ENCODE data around the gene RPL12.

GRCh38 chr9:127399736-127400269 lies 51.4 kb downstream of the RPL12 start:
- TF ChIP-seq CTCF (optimal IDR thresholded peaks at IDR 0.05 in 1 of 3, IDR thresholded peaks at IDR 0.05 in 1 of 3, conservative IDR thresholded peaks at IDR 0.05 in 1 of 3; ENCODE audit: extremely low read depth in 1 of 3, insufficient read depth in 2 of 3, low read length in 3 of 3) (no peak), EZH2 (IDR thresholded peaks at IDR 0.05; ENCODE audit: low read length) (no peak)
